HEK293 (cell line): ENCODE measurements around the gene GNG7.

ENCODE experiments used
- CTCF ChIA-PET: fragments of 350-600 bp; formaldehyde crosslinking; extraction: SDS; loops from one replicate; lab custom pipeline; 2021; ENCODE audit warnings: antibody characterized with exemption; lab: Yijun Ruan, JAX
- POLR2A ChIA-PET: fragments of 300-600 bp; formaldehyde crosslinking; extraction: SDS; loops from one replicate; lab custom pipeline; 2020; ENCODE audit warnings: antibody characterized with exemption, inconsistent platforms; lab: Yijun Ruan, JAX
- H3K27ac ChIP-seq: fragments of 200-500 bp; sonication (Bioruptor generic); 2 replicates; pipeline ENCODE4 v1.5.1; 2014; ENCODE audit warnings: low read depth, low read length, control low read depth, inconsistent platforms; ENCODE audit errors: extremely low read depth
- H3K36me3 ChIP-seq, 2 experiments: fragments of 200-500 bp in 1 of 2; sonication (Bioruptor generic) in 1 of 2; 1 replicate in 1 of 2; 2 replicates in 1 of 2; pipeline ENCODE4 v1.5.1; 2014 to 2017; ENCODE audit warnings: inconsistent platforms in 2 of 2, low read length in 2 of 2; ENCODE audit not compliant: control insufficient read depth in 2 of 2, insufficient read depth in 1 of 2
- H3K4me1 ChIP-seq: fragments of 200-500 bp; sonication (Bioruptor generic); 2 replicates; pipeline ENCODE4 v1.5.1; 2014; ENCODE audit warnings: mild to moderate bottlenecking, low read length, inconsistent platforms; ENCODE audit not compliant: control insufficient read depth, insufficient read depth
- H3K4me3 ChIP-seq: 2 replicates; pipeline ENCODE4 v1.5.1; 2011; ENCODE audit warnings: low read depth, mild to moderate bottlenecking, control low read depth, low read length, moderate library complexity
- H3K9me3 ChIP-seq: fragments of 200-500 bp; sonication (Bioruptor generic); 2 replicates; pipeline ENCODE4 v1.5.1; 2014; ENCODE audit warnings: low read depth, low read length, inconsistent platforms; ENCODE audit not compliant: control insufficient read depth, insufficient read depth
- ATF2 ChIP-seq: fragments of 450-650 bp; formaldehyde crosslinking; IDR thresholded peaks from 2 replicates; pipeline ENCODE4 v1.5.1; 2016; ENCODE audit warnings: missing biosample characterization, missing genetic modification characterization, low read depth
- BCL6B ChIP-seq: fragments of 450-650 bp; formaldehyde crosslinking; IDR thresholded peaks from 2 replicates; pipeline ENCODE4 v1.5.1; 2017; ENCODE audit warnings: missing biosample characterization, missing genetic modification characterization
- GLI4 ChIP-seq: fragments of 450-650 bp; formaldehyde crosslinking; IDR thresholded peaks from 2 replicates; pipeline ENCODE4 v1.5.1; 2016; ENCODE audit warnings: missing biosample characterization, missing genetic modification characterization
- HOXD13 ChIP-seq: sonication (generic); formaldehyde crosslinking; IDR thresholded peaks from 2 replicates; pipeline ENCODE4 v1.8.0; 2022; ENCODE audit warnings: missing genetic modification reagents, borderline replicate concordance
- ZBTB1 ChIP-seq: fragments of 450-650 bp; formaldehyde crosslinking; IDR thresholded peaks from 2 replicates; pipeline ENCODE4 v1.5.1; 2016; ENCODE audit warnings: missing biosample characterization, missing genetic modification characterization
- ZBTB11 ChIP-seq: fragments of 450-650 bp; formaldehyde crosslinking; conservative IDR thresholded peaks from 2 replicates; pipeline ENCODE4 v1.5.1; 2016; ENCODE audit warnings: low read depth, missing biosample characterization, missing genetic modification characterization
- ZBTB17 ChIP-seq: fragments of 450-650 bp; formaldehyde crosslinking; IDR thresholded peaks from 2 replicates; pipeline ENCODE4 v1.5.1; 2016; ENCODE audit warnings: missing biosample characterization, missing genetic modification characterization
- ZBTB8A ChIP-seq: fragments of 450-650 bp; formaldehyde crosslinking; IDR thresholded peaks from 2 replicates; pipeline ENCODE4 v1.5.1; 2016; ENCODE audit warnings: missing biosample characterization, missing genetic modification characterization
- ZEB2 ChIP-seq: fragments of 450-650 bp; formaldehyde crosslinking; IDR thresholded peaks from 2 replicates; pipeline ENCODE4 v1.5.1; 2016; ENCODE audit warnings: missing biosample characterization, missing genetic modification characterization
- ZNF112 ChIP-seq: fragments of 450-650 bp; formaldehyde crosslinking; IDR thresholded peaks from 2 replicates; pipeline ENCODE4 v1.5.0; 2017; ENCODE audit warnings: missing biosample characterization, missing genetic modification characterization
- ZNF26 ChIP-seq: fragments of 450-650 bp; formaldehyde crosslinking; IDR thresholded peaks from 2 replicates; pipeline ENCODE4 v1.5.1; 2016; ENCODE audit warnings: missing biosample characterization, missing genetic modification characterization
- ZNF274 ChIP-seq, 2 experiments: fragments of 200-500 bp in 1 of 2; fragments of 450-650 bp in 1 of 2; sonication (Bioruptor generic) in 1 of 2; formaldehyde crosslinking in 1 of 2; IDR thresholded peaks; 2 replicates each; pipeline versions ENCODE4 v1.5.1 to v1.6.1; 2014 to 2016; ENCODE audit warnings: borderline replicate concordance in 1 of 2, inconsistent platforms in 1 of 2, low read length in 1 of 2, missing biosample characterization in 1 of 2, missing genetic modification characterization in 1 of 2
- ZNF341 ChIP-seq: fragments of 450-650 bp; formaldehyde crosslinking; IDR thresholded peaks from 2 replicates; pipeline ENCODE4; 2016; ENCODE audit warnings: low read depth, missing biosample characterization, missing genetic modification characterization
- ZNF366 ChIP-seq: fragments of 450-650 bp; formaldehyde crosslinking; conservative IDR thresholded peaks from 2 replicates; pipeline ENCODE4 v1.5.1; 2016; ENCODE audit warnings: missing biosample characterization, missing genetic modification characterization
- ZNF558 ChIP-seq: fragments of 450-650 bp; formaldehyde crosslinking; IDR thresholded peaks from 2 replicates; pipeline ENCODE4 v1.5.1; 2016; ENCODE audit warnings: missing biosample characterization, missing genetic modification characterization
- ZNF623 ChIP-seq: fragments of 450-650 bp; formaldehyde crosslinking; IDR thresholded peaks from 2 replicates; pipeline ENCODE4 v1.5.1; 2016; ENCODE audit warnings: missing biosample characterization, missing genetic modification characterization
- ZNF626 ChIP-seq: fragments of 450-650 bp; sonication (Bioruptor Pico); formaldehyde crosslinking; IDR thresholded peaks from 2 replicates; pipeline ENCODE4 v1.5.1; 2018; ENCODE audit warnings: missing biosample characterization, missing genetic modification characterization, inconsistent platforms
- ZNF654 ChIP-seq: fragments of 450-650 bp; formaldehyde crosslinking; IDR thresholded peaks from 2 replicates; pipeline ENCODE4 v1.5.1; 2016; ENCODE audit warnings: low read depth, missing biosample characterization, missing genetic modification characterization
- ZSCAN16 ChIP-seq: fragments of 450-650 bp; formaldehyde crosslinking; IDR thresholded peaks from 2 replicates; pipeline ENCODE4 v1.5.1; 2016; ENCODE audit warnings: missing biosample characterization, missing genetic modification characterization
- ZSCAN18 ChIP-seq: fragments of 450-650 bp; formaldehyde crosslinking; IDR thresholded peaks from 2 replicates; pipeline ENCODE4 v1.5.1; 2016; ENCODE audit warnings: missing biosample characterization, missing genetic modification characterization

Gene GNG7

GRCh38 chr19:2683430-2684003 lies 19.0 kb downstream of the GNG7 start:
- no peaks in the 10 kb centered on the region for H3K4me1 ChIP-seq
- POLR2A ChIA-PET, result no interaction called here
- no peak overlapping the region for H3K4me3 ChIP-seq
- no peak overlapping the region for H3K27ac ChIP-seq
- no peaks in the 10 kb centered on the region for H3K9me3 ChIP-seq
- TF ChIP-seq ZNF558 (no peak), ZEB2 (tag by site-specific recombination) (no peak), ZBTB1 (tag by site-specific recombination) (no peak), ZNF274 (IDR thresholded peaks at IDR 0.05; ENCODE audit: low read length) (no peak), ZNF274 (tag by site-specific recombination; IDR thresholded peaks at IDR 0.05; ENCODE audit: borderline replicate concordance) (no peak), ZSCAN16 (tag by site-specific recombination) (no peak), HOXD13 (CRISPR knock-in tag) (no peak), ZNF341 (no peak), ZNF623 (no peak)
- TF ChIP-seq, all 188 proteins: peak for 0
- no peaks in the 10 kb centered on the region for H3K36me3 ChIP-seq
- CTCF ChIA-PET, result interaction anchor here (0.6 kb wide), 1 partner anchor 142 kb away, joined by 3 read pairs; no protein-coding TSS in a partner anchor

GRCh38 chr19:2680808-2681207 lies 21.7 kb downstream of the GNG7 start:
- Histone ChIP-seq H3K36me3 (no peaks in the 10 kb centered on the region), H3K4me1 (no peaks in the 10 kb centered on the region), H3K27ac (no peak overlapping the region), H3K9me3 (no peaks in the 10 kb centered on the region), H3K4me3 (no peak overlapping the region)
- TF ChIP-seq ZBTB11 (tag by site-specific recombination), result no peak
- no peak for TF ChIP-seq ZBTB8A
- no peak for TF ChIP-seq ZNF112
- TF ChIP-seq GLI4 (tag by site-specific recombination), result no peak
- no peak for TF ChIP-seq ZNF26 (tag by site-specific recombination)
- TF ChIP-seq ZNF366, result no peak
- TF ChIP-seq ZBTB17 (tag by site-specific recombination), result no peak
- no peak for TF ChIP-seq ATF2 (tag by site-specific recombination)
- no peak for TF ChIP-seq BCL6B (tag by site-specific recombination)
- no peak for TF ChIP-seq ZNF626 (tag by site-specific recombination)
- no peak for TF ChIP-seq ZSCAN18 (tag by site-specific recombination)
- no peak for TF ChIP-seq ZNF654
- CTCF ChIA-PET, result no interaction called here
- POLR2A ChIA-PET, result no interaction called here
